ENCODE data around the gene PSAT1. TPM values are rescaled to one million over a fixed set of nuclear protein-coding genes. Genes with fewer than 3 reads are reported as not detected.

Gene PSAT1
- total RNA-seq, 1 experiment from 2014 or later: 179 TPM

DNA sequence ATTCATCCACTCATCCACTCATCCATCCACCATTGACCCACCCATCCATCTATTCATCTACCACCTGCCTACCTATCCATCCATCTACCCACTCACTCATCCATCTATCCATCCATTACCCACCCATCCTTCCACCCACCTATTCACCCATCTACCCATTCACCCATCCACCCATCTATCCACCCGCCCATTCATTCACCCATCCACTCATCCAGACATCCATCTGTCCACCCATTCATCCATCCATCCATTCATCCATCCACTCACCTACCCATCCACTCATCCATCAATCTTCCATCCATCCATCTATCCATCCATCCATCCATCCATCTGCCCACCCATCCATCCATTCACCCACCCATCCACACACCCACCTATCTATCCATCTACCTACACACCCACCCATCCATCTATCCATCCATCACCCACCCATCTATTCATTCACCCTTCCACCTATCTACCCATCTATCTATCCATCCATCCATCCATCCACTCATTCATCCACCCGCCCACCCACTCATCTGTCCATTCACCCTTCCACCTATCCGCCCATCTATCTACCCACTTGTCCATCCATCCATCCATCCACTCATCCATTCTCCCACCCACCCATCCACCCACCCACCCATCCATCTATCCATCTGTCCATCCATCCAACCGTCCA, 23.2 kb downstream of the PSAT1 start:
- no peaks in the 10 kb centered on the region for H3K9me3 ChIP-seq (ENCODE audit: low read depth, low read length, poor library complexity, severe bottlenecking)
- no peak overlapping the region for H3K4me3 ChIP-seq (ENCODE audit: low read depth, low read length, poor library complexity, severe bottlenecking)
- peaks cover 6% of the 10 kb centered on the region for H3K4me1 ChIP-seq (ENCODE audit: insufficient read depth, low read length, poor library complexity, severe bottlenecking)
- no TSS peak for BruUV-seq (replicated peaks)
- no peak for TF ChIP-seq EZH2 (IDR thresholded peaks at IDR 0.05; ENCODE audit: borderline replicate concordance, low read depth, low read length, poor library complexity, severe bottlenecking)
- TF ChIP-seq, protein P1, sequence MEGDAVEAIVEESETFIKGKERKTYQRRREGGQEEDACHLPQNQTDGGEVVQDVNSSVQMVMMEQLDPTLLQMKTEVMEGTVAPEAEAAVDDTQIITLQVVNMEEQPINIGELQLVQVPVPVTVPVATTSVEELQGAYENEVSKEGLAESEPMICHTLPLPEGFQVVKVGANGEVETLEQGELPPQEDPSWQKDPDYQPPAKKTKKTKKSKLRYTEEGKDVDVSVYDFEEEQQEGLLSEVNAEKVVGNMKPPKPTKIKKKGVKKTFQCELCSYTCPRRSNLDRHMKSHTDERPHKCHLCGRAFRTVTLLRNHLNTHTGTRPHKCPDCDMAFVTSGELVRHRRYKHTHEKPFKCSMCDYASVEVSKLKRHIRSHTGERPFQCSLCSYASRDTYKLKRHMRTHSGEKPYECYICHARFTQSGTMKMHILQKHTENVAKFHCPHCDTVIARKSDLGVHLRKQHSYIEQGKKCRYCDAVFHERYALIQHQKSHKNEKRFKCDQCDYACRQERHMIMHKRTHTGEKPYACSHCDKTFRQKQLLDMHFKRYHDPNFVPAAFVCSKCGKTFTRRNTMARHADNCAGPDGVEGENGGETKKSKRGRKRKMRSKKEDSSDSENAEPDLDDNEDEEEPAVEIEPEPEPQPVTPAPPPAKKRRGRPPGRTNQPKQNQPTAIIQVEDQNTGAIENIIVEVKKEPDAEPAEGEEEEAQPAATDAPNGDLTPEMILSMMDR (conservative IDR thresholded peaks at IDR 0.05; ENCODE audit: low read depth, low read length): no peak
- intact Hi-C loops (cut with micrococcal nuclease; ENCODE audit: unreplicated experiment): no loop called here
- H3K27me3 ChIP-seq (replicated peaks; ENCODE audit: insufficient read depth, low read depth, low read length, poor library complexity): no peaks in the 10 kb centered on the region
- H3K27ac ChIP-seq (ENCODE audit: low read depth, low read length, poor library complexity, severe bottlenecking): no peak overlapping the region
- no peak for DNase-seq (ENCODE audit: low spot score)
- ChIA-PET POLR2A (ENCODE audit: low non-redundant PET) (no interaction called here), CTCF (no interaction called here)
- peaks cover 88% of the 10 kb centered on the region for H3K36me3 ChIP-seq (ENCODE audit: insufficient read depth, low read length, poor library complexity, severe bottlenecking)

DNA sequence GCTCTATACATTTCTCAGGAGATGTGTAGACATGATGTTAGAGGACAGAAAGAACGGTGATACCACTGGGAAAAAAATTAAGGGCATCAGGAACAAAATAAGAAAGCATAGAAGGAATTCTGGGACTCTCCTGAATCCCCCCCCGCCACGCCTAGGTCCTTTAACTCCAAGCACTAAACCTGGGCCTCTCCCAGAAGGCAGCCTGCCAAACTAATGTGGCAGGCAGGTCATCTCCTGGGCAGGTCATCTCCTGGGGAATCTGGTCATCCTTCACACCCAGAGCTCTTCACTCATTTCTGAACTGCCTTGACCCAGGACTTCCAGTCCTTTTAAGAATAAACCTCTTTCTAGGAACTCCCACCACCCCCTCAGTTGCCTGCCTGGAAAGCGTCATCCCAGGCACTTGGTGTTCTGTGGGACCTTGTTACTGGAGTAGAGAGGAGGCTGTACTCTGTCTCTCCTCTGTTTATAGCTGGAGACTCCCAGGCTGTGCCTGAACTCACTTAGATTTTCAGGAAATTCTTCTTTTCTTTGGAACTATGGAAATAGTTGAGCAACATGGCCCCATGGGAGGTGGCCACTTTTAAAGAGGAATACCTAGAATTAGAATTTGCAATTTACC, 24.1 kb downstream of the PSAT1 start:
- intact Hi-C loops (cut with micrococcal nuclease; ENCODE audit: unreplicated experiment): no loop called here
- no peaks in the 10 kb centered on the region for H3K9me3 ChIP-seq (ENCODE audit: low read depth, low read length, poor library complexity, severe bottlenecking)
- peaks cover 86% of the 10 kb centered on the region for H3K36me3 ChIP-seq (ENCODE audit: insufficient read depth, low read length, poor library complexity, severe bottlenecking)
- ChIA-PET CTCF (no interaction called here), POLR2A (ENCODE audit: low non-redundant PET) (no interaction called here)
- no peak overlapping the region for H3K27ac ChIP-seq (ENCODE audit: low read depth, low read length, poor library complexity, severe bottlenecking)
- BruUV-seq (replicated peaks): no TSS peak
- DNase-seq (ENCODE audit: low spot score): no peak
- TF ChIP-seq, protein P1 (conservative IDR thresholded peaks at IDR 0.05; ENCODE audit: low read depth, low read length): no peak
- TF ChIP-seq EZH2 (IDR thresholded peaks at IDR 0.05; ENCODE audit: borderline replicate concordance, low read depth, low read length, poor library complexity, severe bottlenecking): no peak
- no peaks in the 10 kb centered on the region for H3K27me3 ChIP-seq (replicated peaks; ENCODE audit: insufficient read depth, low read depth, low read length, poor library complexity)
- H3K4me1 ChIP-seq (ENCODE audit: insufficient read depth, low read length, poor library complexity, severe bottlenecking): peaks cover 10% of the 10 kb centered on the region
- no peak overlapping the region for H3K4me3 ChIP-seq (ENCODE audit: low read depth, low read length, poor library complexity, severe bottlenecking)

DNA sequence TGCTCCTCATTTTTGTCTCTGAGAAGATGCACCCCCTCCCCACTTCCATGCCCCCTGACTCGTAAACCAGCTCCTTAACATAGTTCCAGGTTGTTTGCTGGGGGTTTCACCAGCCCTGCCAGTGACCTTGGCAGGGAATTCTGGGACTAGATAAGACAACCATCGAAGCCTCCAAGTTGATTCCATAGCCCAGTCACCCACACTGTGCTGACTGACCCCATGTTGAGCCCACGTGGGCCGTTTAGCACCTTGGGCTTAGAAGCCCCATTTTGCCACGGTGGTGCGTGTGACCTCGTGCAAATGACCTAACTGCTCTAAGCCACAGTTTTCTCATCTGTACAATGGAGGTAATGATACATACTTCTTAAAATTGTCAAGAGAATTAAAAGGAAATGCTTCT, 24.6 kb downstream of the PSAT1 start:
- Histone ChIP-seq H3K36me3 (ENCODE audit: insufficient read depth, low read length, poor library complexity, severe bottlenecking) (peaks cover 86% of the 10 kb centered on the region), H3K9me3 (ENCODE audit: low read depth, low read length, poor library complexity, severe bottlenecking) (no peaks in the 10 kb centered on the region), H3K27me3 (replicated peaks; ENCODE audit: insufficient read depth, low read depth, low read length, poor library complexity) (no peaks in the 10 kb centered on the region), H3K4me3 (ENCODE audit: low read depth, low read length, poor library complexity, severe bottlenecking) (no peak overlapping the region), H3K4me1 (ENCODE audit: insufficient read depth, low read length, poor library complexity, severe bottlenecking) (peaks cover 10% of the 10 kb centered on the region), H3K27ac (ENCODE audit: low read depth, low read length, poor library complexity, severe bottlenecking) (no peak overlapping the region)
- DNase-seq (ENCODE audit: low spot score): no peak
- POLR2A ChIA-PET (ENCODE audit: low non-redundant PET): interaction anchor here (1.1 kb wide), 1 partner anchor 25 kb away, joined by 11 read pairs; the partner anchor contains the start of gene PSAT1
- TF ChIP-seq, protein P1 (conservative IDR thresholded peaks at IDR 0.05; ENCODE audit: low read depth, low read length): no peak
- TF ChIP-seq EZH2 (IDR thresholded peaks at IDR 0.05; ENCODE audit: borderline replicate concordance, low read depth, low read length, poor library complexity, severe bottlenecking): no peak
- CTCF ChIA-PET: no interaction called here
- intact Hi-C loops (cut with micrococcal nuclease; ENCODE audit: unreplicated experiment): no loop called here
- BruUV-seq (replicated peaks): no TSS peak
